Smooth muscle cell (in vitro differentiated cells): ENCODE data around the gene MYO7B. TPM values are rescaled to one million over a fixed set of nuclear protein-coding genes. Genes with fewer than 3 reads are reported as not detected.

ENCODE experiments used
- DNase-seq: peaks from one replicate; lab custom pipeline; 2025; ENCODE audit not compliant: unreplicated experiment; lab: John Stamatoyannopoulos, UW
- H2AFZ ChIP-seq: fragments of 200-600 bp; sonication (generic); 2 replicates; pipeline ENCODE4 v1.6.0; 2016; ENCODE audit warnings: antibody characterized with exemption, low read depth, mild to moderate bottlenecking
- H3F3A ChIP-seq: fragments of 200-600 bp; sonication (generic); 2 replicates; pipeline ENCODE4 v1.6.0; 2017; ENCODE audit warnings: antibody characterized with exemption, low read depth
- H3K27ac ChIP-seq: fragments of 200-600 bp; sonication (generic); 2 replicates; pipeline ENCODE4 v1.5.1; 2016; ENCODE audit warnings: low read depth, mild to moderate bottlenecking
- H3K27me3 ChIP-seq: fragments of 200-600 bp; sonication (generic); 2 replicates; pipeline ENCODE4 v1.6.1; 2016; ENCODE audit warnings: low read depth, mild to moderate bottlenecking
- H3K36me3 ChIP-seq: fragments of 200-600 bp; sonication (generic); 2 replicates; pipeline ENCODE4 v1.5.1; 2016; ENCODE audit warnings: low read depth
- H3K4me1 ChIP-seq: fragments of 200-600 bp; sonication (generic); 2 replicates; pipeline ENCODE4 v1.5.1; 2016; ENCODE audit warnings: low read depth
- H3K4me2 ChIP-seq: fragments of 200-600 bp; sonication (generic); 2 replicates; pipeline ENCODE4 v1.6.0; 2016; ENCODE audit warnings: mild to moderate bottlenecking
- H3K4me3 ChIP-seq: fragments of 200-600 bp; sonication (generic); 2 replicates; pipeline ENCODE4 v1.5.1; 2016; ENCODE audit warnings: mild to moderate bottlenecking
- H3K79me2 ChIP-seq: fragments of 200-600 bp; sonication (generic); 2 replicates; pipeline ENCODE4 v1.6.0; 2016; ENCODE audit warnings: low read depth, mild to moderate bottlenecking
- H3K9ac ChIP-seq: fragments of 200-600 bp; sonication (generic); 2 replicates; pipeline ENCODE4 v1.6.0; 2016; ENCODE audit warnings: low read depth
- H3K9me3 ChIP-seq: fragments of 200-600 bp; sonication (generic); replicated peaks from 2 replicates; pipeline ENCODE4 v1.5.1; 2016; ENCODE audit warnings: low read depth
- H4K20me1 ChIP-seq: fragments of 200-600 bp; sonication (generic); 2 replicates; pipeline ENCODE4 v1.6.0; 2016; ENCODE audit warnings: low read depth
- CTCF ChIP-seq: fragments of 200-600 bp; sonication (generic); IDR thresholded peaks from 2 replicates; pipeline ENCODE4 v1.5.1; 2017; ENCODE audit warnings: borderline replicate concordance, mild to moderate bottlenecking, antibody characterized with exemption; ENCODE audit not compliant: insufficient read depth, poor library complexity, severe bottlenecking
- WGBS: methylation state at CpG from one replicate; pipeline ENCODE4 v1.1.7; 2016; ENCODE audit warnings: low lambda C conversion rate; 5-methylcytosine and 5-hydroxymethylcytosine counted together
- polyA plus RNA-seq: library from polyadenylated mRNA; unstranded; fragments of >200 nt; fragmentation: Nextera tagmentation; extraction: Ambion mirVana; gene quantifications from 2 replicates; pipeline ENCODE4 v1.2.1, GENCODE V29; 2016
- total RNA-seq: library from RNA; depleted of rRNA; stranded (reverse); fragments of >200 nt; gene quantifications from 2 replicates; pipeline ENCODE4 v1.2.3, GENCODE V29; 2014

The MYO7B gene
- total and polyA plus RNA-seq, 2 experiments from 2014 or later: 0.09 to 0.35 TPM

DNA sequence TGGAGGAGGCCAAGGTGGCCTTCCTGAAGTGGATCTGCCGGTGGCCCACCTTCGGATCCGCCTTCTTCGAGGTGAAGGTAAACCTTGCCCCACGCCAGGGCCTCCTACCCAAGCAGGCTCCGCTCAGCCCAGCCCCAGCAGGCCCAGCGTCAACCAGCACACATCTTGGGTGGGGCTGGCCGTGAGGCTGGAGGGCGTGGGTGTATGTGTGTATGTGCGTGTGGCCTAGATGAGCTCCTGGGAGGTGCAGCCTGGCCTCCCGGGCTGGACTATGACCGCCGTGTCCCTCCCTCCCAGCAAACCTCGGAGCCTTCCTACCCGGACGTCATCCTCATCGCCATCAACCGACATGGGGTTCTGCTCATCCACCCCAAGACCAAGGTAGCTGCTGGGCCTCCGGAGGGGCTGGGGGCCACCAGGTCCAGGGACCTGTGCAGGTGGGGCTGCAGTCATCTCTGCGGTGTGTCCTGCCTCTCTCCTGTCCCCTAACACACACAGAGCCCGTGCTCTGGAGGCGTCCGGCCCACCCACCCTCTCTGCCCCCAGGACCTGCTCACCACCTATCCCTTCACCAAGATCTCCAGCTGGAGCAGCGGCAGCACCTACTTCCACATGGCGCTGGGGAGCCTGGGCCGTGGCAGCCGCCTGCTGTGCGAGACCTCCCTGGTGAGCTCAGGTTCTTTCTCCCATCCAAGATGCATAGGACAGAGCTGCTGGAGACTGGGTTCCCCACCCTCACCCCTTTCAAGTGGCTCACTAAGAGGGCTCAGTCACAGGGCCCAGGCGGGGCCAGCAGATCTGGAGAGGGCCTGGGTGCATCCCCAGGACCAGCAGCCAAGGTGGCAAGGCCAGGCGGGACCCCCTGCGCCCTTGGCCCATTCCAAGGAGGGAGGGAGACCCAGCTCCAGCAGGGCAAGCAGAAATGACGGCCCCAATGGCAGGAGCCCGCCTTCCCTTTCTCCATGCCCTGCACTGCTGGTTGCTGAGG is 101.1 kb downstream of the MYO7B start:
- H3K9ac ChIP-seq: no peak overlapping the region
- no peaks in the 10 kb centered on the region for H3F3A ChIP-seq
- TF ChIP-seq CTCF: no peak
- H3K27ac ChIP-seq: no peak overlapping the region
- no peak overlapping the region for H2AFZ ChIP-seq
- H3K4me2 ChIP-seq: no peak overlapping the region
- DNase-seq: no peak
- no peaks in the 10 kb centered on the region for H3K36me3 ChIP-seq
- H3K27me3 ChIP-seq: no peaks in the 10 kb centered on the region
- WGBS: 95% methylated on average over 32 of the region's 33 CpGs
- no peaks in the 10 kb centered on the region for H3K9me3 ChIP-seq
- no peaks in the 10 kb centered on the region for H4K20me1 ChIP-seq
- no peak overlapping the region for H3K4me3 ChIP-seq
- peaks cover 12% of the 10 kb centered on the region for H3K4me1 ChIP-seq
- no peaks in the 10 kb centered on the region for H3K79me2 ChIP-seq

- H3K4me2 ChIP-seq: peak overlapping the region; percentile 75
- TF ChIP-seq CTCF: no peak
Measured at GRCh38 chr2:127637236-127637630, 101.8 kb downstream of the MYO7B start.

DNA sequence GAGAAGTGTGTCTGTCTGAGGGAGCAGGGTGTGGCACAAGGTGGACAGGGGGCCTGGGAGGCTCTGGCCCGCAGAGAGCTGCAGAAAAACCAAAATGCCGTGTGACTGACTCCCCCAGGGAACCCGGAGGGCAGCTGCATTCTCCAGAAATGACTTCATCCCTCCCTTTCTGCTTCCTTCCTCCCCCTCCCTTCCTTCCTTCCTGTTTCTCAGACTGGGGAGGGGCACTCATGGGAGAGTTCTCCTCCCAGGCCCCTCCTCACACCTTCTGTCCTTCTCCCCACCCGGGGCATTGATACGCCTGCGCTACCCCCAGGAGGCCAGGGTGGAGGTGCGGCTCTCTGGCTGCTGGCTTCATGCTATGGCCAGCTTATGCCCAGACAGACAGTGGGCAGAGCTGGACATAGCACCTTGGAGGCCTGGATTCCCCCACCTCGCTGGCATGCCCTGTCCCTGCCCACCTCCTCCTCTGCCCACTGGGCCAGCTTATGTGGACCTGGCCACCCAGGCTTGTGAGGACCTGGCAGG is 102.3 kb downstream of the MYO7B start:
- no peaks in the 10 kb centered on the region for H3K36me3 ChIP-seq
- no peaks in the 10 kb centered on the region for H3K9me3 ChIP-seq
- no peaks in the 10 kb centered on the region for H3F3A ChIP-seq
- H3K4me3 ChIP-seq: no peak overlapping the region
- WGBS: 21% methylated on average over 8 of the region's 8 CpGs
- H3K27ac ChIP-seq: peak overlapping the region; percentile 67
- TF ChIP-seq CTCF: no peak
- H3K4me1 ChIP-seq: peaks cover 12% of the 10 kb centered on the region
- peak overlapping the region; percentile 55 for H3K9ac ChIP-seq
- peak overlapping the region; percentile 75 for H3K4me2 ChIP-seq
- H3K79me2 ChIP-seq: no peaks in the 10 kb centered on the region
- DNase-seq: no peak
- peak overlapping the region; percentile 12 for H2AFZ ChIP-seq
- H4K20me1 ChIP-seq: no peaks in the 10 kb centered on the region
- no peaks in the 10 kb centered on the region for H3K27me3 ChIP-seq

More at GRCh38 chr2:127637236-127637630, 101.8 kb downstream of the MYO7B start:
- WGBS: 78% methylated on average over 13 of the region's 13 CpGs
- DNase-seq: no peak
- Histone ChIP-seq H3F3A (no peaks in the 10 kb centered on the region), H4K20me1 (no peaks in the 10 kb centered on the region), H3K9ac (no peak overlapping the region), H3K9me3 (no peaks in the 10 kb centered on the region), H2AFZ (no peak overlapping the region), H3K27ac (peak overlapping the region; percentile 67), H3K4me3 (no peak overlapping the region), H3K27me3 (no peaks in the 10 kb centered on the region), H3K4me1 (peaks cover 12% of the 10 kb centered on the region), H3K36me3 (no peaks in the 10 kb centered on the region), H3K79me2 (no peaks in the 10 kb centered on the region)
